ENCODE data around the gene PDCD10. TPM values are rescaled to one million over a fixed set of nuclear protein-coding genes. Genes with fewer than 3 reads are reported as not detected.
A peak's percentile ranks its signal among the peaks of the same experiment; 100 is the strongest.

PDCD10 gene
- total RNA-seq, 1 donor from 2014 or later, result 30.4 TPM

GRCh38 chr3:167700926-167701325 lies 33.8 kb downstream of the PDCD10 start:
- intact Hi-C loops (cut with DNase I), result no loop called here

DNA sequence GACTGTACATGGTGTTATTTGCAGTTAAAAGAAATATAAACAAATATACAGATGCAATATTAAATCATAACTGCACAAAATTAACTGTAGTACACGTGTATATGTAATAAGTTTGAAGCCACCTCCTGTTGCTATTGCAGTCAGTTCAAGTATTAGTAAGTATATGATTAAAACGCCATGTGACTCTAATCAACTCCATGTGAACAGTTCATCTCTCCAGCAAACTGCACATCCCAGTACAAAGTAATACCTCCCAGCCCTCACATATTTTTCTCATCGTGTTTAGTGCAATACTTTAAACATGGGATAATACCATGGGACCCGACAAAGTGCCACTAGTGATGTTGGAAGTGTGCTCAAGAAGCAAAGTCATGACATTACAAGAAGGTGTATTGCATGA lies 34.6 kb downstream of the PDCD10 start:
- ATAC-seq (ENCODE audit: poor library complexity) (no peak), DNase-seq (no peak)
- intact Hi-C loops (cut with DNase I), result no loop called here

More at GRCh38 chr3:167700926-167701325, 33.8 kb downstream of the PDCD10 start:
- ATAC-seq (ENCODE audit: poor library complexity) (no peak), DNase-seq (no peak)

GRCh38 chr3:167694121-167694520 lies 40.6 kb downstream of the PDCD10 start:
- ATAC-seq (ENCODE audit: poor library complexity) (no peak), DNase-seq (no peak)
- intact Hi-C loops (cut with DNase I), result loop anchor here (10.0 kb wide), 1 partner anchor 309 kb away; the partner anchor contains the start of gene ZBBX

GRCh38 chr3:167691366-167691765 lies 43.3 kb downstream of the PDCD10 start:
- DNase-seq, result no peak
- intact Hi-C loops (cut with DNase I), result loop anchor here (10.0 kb wide), 1 partner anchor 307 kb away; the partner anchor contains the start of gene ZBBX
- ATAC-seq (ENCODE audit: poor library complexity), result no peak

DNA sequence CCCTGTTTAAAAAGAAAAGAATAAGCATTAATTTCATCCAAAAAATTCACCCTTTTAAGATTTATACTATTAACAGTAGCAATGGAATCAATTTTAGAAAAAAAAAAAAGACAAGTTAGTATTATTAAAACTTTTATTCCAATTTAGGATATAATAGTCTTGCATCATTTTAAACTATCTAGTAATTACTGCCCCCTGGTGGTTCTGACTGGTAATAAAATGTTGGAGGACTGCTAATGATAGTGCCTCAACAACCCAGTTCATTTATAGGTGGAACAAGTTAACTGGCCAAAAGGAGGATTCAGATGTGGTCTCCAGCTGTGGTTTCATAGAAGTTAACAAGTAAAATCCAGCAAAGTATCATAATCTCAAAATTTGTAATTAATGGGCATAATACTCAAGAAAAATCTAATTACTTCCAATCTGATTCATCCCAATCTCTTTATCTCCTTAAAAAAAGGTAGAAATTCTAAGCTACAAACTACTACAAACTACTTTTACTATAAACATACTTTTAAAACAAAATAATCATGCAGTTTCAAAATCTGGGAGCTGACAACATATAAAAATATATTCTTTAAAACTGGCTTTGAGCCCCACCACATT lies 50.2 kb downstream of the PDCD10 start:
- intact Hi-C loops (cut with DNase I), result no loop called here
- no peak for DNase-seq
- ATAC-seq (ENCODE audit: poor library complexity), result peak; percentile 63

DNA sequence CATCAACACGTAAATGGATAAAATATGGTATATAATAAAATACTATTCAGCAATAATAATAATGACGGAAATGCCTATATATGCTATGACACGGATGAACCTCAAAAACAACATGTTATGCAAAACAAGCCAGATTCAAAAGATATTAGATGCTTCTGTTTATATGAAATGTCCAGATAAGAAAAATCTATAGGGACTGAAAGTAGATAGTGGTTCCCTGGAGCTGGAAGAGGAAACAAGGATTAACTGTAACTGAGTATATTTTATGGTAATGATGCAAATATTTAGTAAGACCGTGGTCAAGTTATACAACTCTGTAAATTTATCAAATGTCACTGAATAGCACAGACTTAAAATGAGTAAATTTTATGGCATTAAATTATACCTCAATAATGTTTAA lies 55.2 kb downstream of the PDCD10 start:
- no peak for DNase-seq
- intact Hi-C loops (cut with DNase I), result no loop called here
- ATAC-seq (ENCODE audit: poor library complexity), result no peak

DNA sequence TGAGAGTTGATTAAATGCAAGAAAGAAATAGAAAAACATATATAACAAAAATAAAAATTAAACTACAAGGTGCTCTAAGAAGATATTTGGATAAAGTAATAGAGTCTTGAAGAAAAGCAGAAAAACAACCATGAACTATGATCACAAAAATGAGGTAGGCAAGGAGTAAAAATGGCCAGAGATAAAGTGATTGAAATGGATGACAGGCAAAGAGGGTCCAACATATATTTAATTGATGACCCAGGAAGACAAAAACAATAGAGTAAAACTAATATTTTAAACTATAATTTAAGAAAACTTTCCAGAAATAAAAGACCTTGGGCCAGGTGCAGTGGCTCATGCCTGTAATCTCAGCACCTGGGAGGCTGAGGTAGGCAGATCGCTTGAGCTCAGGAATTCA lies 58.8 kb downstream of the PDCD10 start:
- ATAC-seq (ENCODE audit: poor library complexity) (no peak), DNase-seq (no peak)
- intact Hi-C loops (cut with DNase I), result no loop called here

DNA sequence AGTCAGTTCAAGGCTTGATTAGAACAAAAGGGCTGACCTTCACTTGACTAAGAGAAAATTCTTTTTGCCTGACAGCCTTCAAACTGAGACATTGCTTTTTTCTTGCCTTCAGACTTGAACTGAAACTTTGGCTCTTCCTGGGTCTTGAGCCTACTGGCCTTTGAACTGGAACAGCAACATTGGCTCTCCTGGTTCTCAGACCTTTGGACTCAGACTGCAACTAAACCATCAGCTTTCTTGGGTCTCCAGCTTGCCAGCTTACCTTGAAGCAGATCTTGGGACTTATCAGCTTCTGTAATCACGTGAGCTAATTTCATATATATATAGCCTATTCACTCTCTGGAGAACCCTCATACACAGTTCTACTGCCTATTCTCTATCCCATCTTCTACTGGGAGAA lies 61.5 kb downstream of the PDCD10 start:
- no peak for DNase-seq
- no peak for ATAC-seq (ENCODE audit: poor library complexity)
- intact Hi-C loops (cut with DNase I), result no loop called here

DNA sequence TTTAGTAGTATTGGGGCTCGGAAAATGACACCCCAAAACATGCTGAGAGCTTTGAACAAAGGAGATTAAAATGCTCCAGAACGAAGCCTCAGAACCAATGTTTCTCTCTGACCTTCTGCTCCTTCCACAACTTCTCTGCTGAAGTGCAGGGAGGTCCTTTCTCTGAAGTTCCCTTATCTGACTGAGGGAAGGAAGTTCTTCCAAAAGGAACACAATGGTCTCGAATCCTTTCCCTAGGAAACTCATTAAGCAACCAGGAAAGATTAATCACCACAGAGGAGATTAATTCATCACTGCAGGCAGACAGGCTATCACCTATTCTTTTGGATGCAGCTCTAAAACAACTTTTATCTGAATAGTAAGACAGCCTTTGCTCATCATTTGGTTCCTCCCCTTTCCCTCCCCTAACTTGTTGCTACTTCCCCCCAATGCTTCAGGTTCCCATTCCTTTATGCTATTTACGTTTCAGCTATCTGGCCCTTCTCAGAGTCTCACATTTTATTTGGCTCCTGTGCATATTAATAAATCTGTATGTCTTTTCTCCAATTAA lies 62.7 kb downstream of the PDCD10 start:
- intact Hi-C loops (cut with DNase I), result no loop called here
- ATAC-seq (ENCODE audit: poor library complexity) (no peak), DNase-seq (no peak)

DNA sequence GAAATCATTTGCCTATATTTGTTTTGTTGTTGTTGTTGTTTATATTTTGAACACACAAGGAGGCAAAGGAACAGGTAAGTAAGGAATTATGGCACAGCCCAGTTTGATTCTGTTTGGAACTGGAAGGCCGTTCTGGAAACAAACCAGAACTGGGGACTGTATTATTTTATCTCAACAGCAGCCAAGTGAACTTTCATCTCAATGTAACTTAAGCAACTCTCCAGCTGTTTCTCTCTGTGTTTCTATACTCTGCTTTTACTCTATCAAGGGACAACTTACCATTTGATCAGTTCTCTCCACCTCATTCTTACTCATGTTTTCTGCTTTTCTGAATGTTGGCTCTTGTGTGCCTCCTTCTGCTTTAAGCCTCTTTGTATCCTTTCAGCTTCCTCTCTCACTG lies 65.0 kb downstream of the PDCD10 start:
- DNase-seq (no peak), ATAC-seq (ENCODE audit: poor library complexity) (no peak)
- intact Hi-C loops (cut with DNase I), result no loop called here

DNA sequence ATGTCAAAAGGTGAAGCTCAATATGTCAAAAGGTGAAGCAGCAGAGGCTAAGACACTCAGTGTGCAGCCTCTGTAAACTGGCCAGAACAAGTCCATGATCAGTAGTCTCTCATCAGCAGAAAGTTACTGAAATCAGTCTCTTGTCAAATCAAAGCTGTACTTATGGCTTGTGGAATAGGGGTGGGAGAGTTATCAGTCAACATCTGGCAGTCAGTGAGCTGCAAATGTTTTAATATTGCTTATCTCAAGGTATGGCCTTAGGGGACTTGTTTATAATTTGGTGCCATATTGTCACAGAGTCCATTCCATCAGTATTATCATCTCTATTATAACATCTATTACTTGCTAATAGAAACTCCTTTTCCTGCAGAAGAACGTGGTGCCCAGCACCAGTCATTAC lies 66.0 kb downstream of the PDCD10 start:
- intact Hi-C loops (cut with DNase I), result no loop called here
- ATAC-seq (ENCODE audit: poor library complexity) (no peak), DNase-seq (no peak)

DNA sequence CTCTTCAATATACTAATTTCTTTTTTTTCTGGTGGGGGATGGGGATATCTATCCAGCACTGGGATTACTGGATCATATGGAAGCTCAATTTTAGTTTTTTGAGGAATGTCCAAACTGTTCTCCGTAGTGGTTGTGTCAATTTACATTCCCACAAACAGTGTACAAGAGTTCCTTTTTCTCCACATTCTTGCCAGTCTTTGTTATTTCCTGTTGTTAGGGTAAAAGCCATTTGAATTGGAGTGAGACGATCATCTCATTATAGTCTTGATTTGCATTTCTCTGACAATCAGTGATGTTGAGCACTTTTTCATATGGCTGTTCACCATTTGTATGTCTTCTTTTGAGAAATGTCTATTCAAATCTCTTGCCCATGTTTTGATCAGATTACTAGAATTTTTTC lies 68.1 kb downstream of the PDCD10 start:
- DNase-seq (no peak), ATAC-seq (ENCODE audit: poor library complexity) (no peak)
- intact Hi-C loops (cut with DNase I), result no loop called here

DNA sequence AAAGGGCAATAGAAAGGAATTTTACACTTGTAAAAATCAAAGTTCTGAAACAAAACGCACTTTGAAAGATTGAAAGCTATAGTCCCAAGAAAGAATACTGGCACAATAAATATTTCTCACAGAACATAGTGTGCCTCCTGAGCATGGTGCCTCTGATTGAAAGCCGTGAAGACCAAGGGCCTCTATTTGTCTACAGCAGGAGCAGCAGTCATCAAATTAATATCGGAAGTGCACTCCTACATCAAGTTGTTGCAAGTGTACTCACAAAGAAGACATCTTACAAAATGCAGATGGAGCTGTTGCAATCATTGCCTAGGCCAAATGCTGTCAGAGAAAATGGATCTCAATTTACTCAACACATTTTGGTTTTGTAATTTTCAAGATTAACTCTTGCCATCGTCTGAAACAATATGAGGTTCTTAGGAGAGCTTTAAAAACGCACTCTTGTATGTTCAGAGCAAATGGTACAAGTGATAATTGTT lies 71.7 kb downstream of the PDCD10 start:
- ATAC-seq (ENCODE audit: poor library complexity), result no peak
- intact Hi-C loops (cut with DNase I), result no loop called here
- DNase-seq, result no peak

GRCh38 chr3:167657684-167658225 lies 76.9 kb downstream of the PDCD10 start:
- ATAC-seq (ENCODE audit: poor library complexity) (no peak), DNase-seq (no peak)
- intact Hi-C loops (cut with DNase I), result no loop called here

DNA sequence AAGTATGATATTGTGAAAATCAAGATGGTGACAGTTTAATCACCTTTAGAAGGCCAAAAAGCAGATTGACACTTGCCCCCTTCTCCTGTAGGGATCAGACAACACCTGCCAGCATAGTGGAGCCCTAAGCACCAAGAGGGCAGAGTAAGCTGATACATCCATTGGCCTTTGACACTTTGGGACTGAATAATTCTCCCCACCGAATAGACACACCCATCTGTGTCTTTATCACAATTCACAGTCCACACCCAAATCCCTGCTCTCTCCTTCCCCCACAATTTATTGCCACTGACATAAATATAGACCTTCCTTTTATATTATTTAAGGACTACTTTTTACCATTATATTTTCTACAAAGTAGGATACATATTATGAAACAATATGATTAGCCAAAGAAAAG lies 77.9 kb downstream of the PDCD10 start:
- intact Hi-C loops (cut with DNase I), result no loop called here
- ATAC-seq (ENCODE audit: poor library complexity), result no peak

GRCh38 chr3:167653760-167654159 lies 80.9 kb downstream of the PDCD10 start, which contains the start of gene WDR49:
Gene WDR49 (minus strand): TSS chr3:167653942. CDS start chr3:167653425, 517 bp downstream.
- intact Hi-C loops (cut with DNase I), result no loop called here
- ATAC-seq (ENCODE audit: poor library complexity), result peak; percentile 86
- DNase-seq, result no peak

More for the DNA sequence above, 77.9 kb downstream of the PDCD10 start:
- DNase-seq, result no peak

DNA sequence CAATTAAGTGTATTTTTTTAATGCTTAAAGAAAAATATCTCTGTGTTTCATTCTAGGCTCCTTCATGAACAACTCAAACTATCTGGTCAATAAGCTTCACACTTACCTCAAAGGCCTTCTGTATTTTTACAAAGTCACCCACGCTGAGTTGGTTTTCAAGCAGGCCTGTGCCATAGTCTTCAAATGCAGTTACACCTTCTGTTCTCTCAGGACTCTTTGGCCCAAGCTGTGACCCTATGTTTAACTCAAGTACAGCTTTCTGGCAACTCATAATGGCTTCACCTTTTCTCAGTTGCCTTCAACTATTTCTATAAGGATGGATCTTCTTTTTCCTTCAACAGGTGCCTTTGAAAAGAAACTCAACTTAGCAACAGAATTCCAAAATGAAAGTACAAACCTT lies 81.5 kb downstream of the PDCD10 start:
- DNase-seq (no peak), ATAC-seq (ENCODE audit: poor library complexity) (peak; percentile 36)
- intact Hi-C loops (cut with DNase I), result no loop called here

DNA sequence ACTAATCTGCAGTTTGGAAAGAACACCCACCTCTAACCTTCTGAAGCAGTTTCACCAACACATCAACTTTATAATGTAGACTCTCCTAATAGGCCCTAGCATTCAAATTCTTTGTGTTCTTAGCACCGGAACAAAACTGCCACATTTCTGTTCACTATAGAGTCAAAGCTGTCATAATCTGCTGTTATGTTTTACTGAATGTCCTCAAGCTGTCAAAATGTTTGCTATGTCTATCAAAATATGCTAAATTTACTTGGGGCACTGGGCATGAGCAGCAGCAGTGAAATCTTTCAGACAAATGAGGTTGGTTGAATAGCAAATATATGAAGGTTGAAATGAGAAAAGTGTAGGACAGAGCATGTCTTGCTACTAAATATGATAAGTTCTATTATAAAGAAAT lies 82.9 kb downstream of the PDCD10 start:
- intact Hi-C loops (cut with DNase I), result no loop called here
- DNase-seq (no peak), ATAC-seq (ENCODE audit: poor library complexity) (no peak)

DNA sequence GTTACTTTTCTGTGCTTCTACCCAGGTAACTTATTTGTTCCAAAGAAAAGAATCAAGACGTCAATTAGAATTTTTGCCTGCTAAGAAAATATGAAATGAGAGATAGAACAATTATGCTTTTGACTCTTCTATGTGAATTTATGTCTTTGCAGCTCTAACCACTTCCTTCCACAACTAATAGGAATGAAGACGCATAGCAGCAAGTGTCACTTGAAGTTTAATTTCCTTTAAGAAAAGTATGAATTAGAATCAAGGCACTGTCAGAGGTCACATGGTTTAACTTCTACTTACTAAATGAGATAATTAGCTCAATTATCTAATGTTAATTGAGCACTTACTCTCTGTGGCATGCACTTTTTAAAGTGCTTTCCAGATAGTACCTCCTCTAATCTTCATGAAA lies 84.2 kb downstream of the PDCD10 start:
- DNase-seq (no peak), ATAC-seq (ENCODE audit: poor library complexity) (no peak)
- intact Hi-C loops (cut with DNase I), result no loop called here

- ATAC-seq (ENCODE audit: poor library complexity) (no peak), DNase-seq (no peak)
- intact Hi-C loops (cut with DNase I), result no loop called here
Measured at GRCh38 chr3:167649746-167650145, 84.9 kb downstream of the PDCD10 start.

Data from Right ventricle myocardium superior (tissue), 1 donor.